Stimulated activated CD8-positive, alpha-beta memory T cell treated with anti-CD3 and anti-CD28 coated beads, Interleukin-12 subunit alpha, Interleukin-12 subunit beta, amount 100 ng/mL, for 4 hours (primary cell): ENCODE measurements around the gene KCNC3.

ENCODE experiments used
- DNase-seq: peaks from one replicate; pipeline ENCODE4 v3.0.0-alpha.2; 2020; ENCODE audit warnings: low read depth

The KCNC3 gene

GRCh38 chr19:50327013-50327412, 2.2 kb downstream of the KCNC3 start:
- no peak for DNase-seq

- no peak for DNase-seq
These were observed 3.0 kb downstream of the KCNC3 start for GRCh38 chr19:50326101-50326664.

GRCh38 chr19:50325310-50326100, 3.7 kb downstream of the KCNC3 start:
- DNase-seq: peak; percentile 49

GRCh38 chr19:50324331-50324730, 4.8 kb downstream of the KCNC3 start:
- no peak for DNase-seq

- DNase-seq: no peak
These were observed 5.4 kb downstream of the KCNC3 start for GRCh38 chr19:50323782-50324133.

- no peak for DNase-seq
These were observed 6.0 kb downstream of the KCNC3 start for GRCh38 chr19:50322931-50323781.

GRCh38 chr19:50322234-50322633, 6.9 kb downstream of the KCNC3 start:
- no peak for DNase-seq

- no peak for DNase-seq
These were observed 7.3 kb downstream of the KCNC3 start for GRCh38 chr19:50321831-50322230.

GRCh38 chr19:50320596-50320995, 8.6 kb downstream of the KCNC3 start:
- DNase-seq: no peak

- DNase-seq: no peak
These were observed 9.1 kb downstream of the KCNC3 start for GRCh38 chr19:50320051-50320450.

GRCh38 chr19:50319156-50319555, 10.0 kb downstream of the KCNC3 start:
- no peak for DNase-seq

- DNase-seq: no peak
These were observed 10.7 kb downstream of the KCNC3 start for GRCh38 chr19:50318438-50318837.

- no peak for DNase-seq
These were observed 12.1 kb downstream of the KCNC3 start for GRCh38 chr19:50317115-50317514.

GRCh38 chr19:50315773-50316448, 13.3 kb downstream of the KCNC3 start:
- no peak for DNase-seq

- DNase-seq: no peak
These were observed 14.2 kb downstream of the KCNC3 start for GRCh38 chr19:50314724-50315708.

GRCh38 chr19:50313812-50314536, 15.2 kb downstream of the KCNC3 start:
- DNase-seq: no peak

GRCh38 chr19:50312967-50313811, 16.0 kb downstream of the KCNC3 start:
- no peak for DNase-seq

GRCh38 chr19:50311723-50312635, 17.2 kb downstream of the KCNC3 start:
- no peak for DNase-seq
